Measurements from ENCODE around the gene PRPS2.

The PRPS2 gene

DNA sequence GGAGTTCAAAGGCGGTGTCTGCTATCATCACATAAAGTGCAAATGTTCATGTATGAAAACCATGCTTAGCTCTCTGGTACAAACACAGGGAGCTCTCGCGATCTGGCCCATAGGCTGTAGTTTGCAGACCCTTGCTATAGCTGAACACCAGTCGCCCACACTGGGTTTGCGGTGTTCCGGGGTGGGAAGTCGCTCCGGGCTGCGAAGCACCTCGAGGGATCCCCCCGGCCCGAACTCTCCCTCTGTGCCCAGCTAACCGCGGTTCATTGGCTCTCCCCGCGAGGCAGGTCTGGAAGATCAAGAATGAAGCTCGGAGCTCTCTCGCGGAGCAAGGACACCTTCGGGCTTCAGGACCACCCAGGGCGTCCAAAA lies 341 bp upstream of the PRPS2 start:
- Mint-ChIP-seq H3K4me1 (peaks cover 12 to 15% of the 10 kb centered on the region in 2 donors), H3K36me3 (peaks cover 0 to 13% of the 10 kb centered on the region in 2 donors), H3K4me3 (peak overlapping the region; percentile 88 to 89), H3K9me3 (no peaks in the 10 kb centered on the region), H3K27me3 (peaks cover 0 to 21% of the 10 kb centered on the region in 2 donors), H3K27ac (peak overlapping the region; percentile 87)
- DNase-seq: no peak
- peak; percentile 38 to 45 for ATAC-seq (replicated peaks)

- Mint-ChIP-seq H3K36me3 (peaks cover 1 to 13% of the 10 kb centered on the region in 2 donors), H3K27me3 (peaks cover 0 to 21% of the 10 kb centered on the region in 2 donors), H3K4me3 (peak overlapping the region; percentile 76 to 80), H3K4me1 (peaks cover 12 to 15% of the 10 kb centered on the region in 2 donors), H3K9me3 (no peaks in the 10 kb centered on the region), H3K27ac (peak overlapping the region; percentile 37)
- DNase-seq (no peak), ATAC-seq (replicated peaks) (no peak)
These were observed 1.5 kb downstream of the PRPS2 start for GRCh38 chrX:12792711-12793110.

DNA sequence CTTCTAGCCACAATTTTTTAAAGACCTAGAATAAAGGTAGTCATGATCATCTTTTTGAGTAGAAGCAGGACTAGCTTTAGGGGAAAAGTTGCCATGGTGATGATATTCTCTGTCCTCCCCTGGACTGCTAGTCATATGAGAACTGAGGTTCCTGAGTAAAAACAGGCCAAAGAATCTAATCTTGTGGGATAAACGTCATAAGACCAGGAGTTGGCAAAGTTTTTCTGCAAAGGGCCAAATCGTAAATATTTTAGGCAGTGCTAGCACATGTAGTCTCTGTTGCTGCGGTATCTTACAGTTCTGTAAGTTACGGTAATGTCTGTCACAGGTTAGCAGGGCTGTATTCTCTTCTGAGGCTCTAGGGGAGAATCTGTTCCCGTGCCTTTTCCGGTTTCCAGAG lies 3.4 kb downstream of the PRPS2 start:
- Mint-ChIP-seq H3K36me3 (peaks cover 6 to 19% of the 10 kb centered on the region in 2 donors), H3K27ac (peak overlapping the region; percentile 20), H3K4me1 (peaks cover 12 to 15% of the 10 kb centered on the region in 2 donors), H3K27me3 (peaks cover 0 to 16% of the 10 kb centered on the region in 2 donors), H3K4me3 (no peak overlapping the region), H3K9me3 (no peaks in the 10 kb centered on the region)
- DNase-seq (no peak), ATAC-seq (replicated peaks) (no peak)

- Mint-ChIP-seq H3K27ac (no peak overlapping the region), H3K4me1 (peaks cover 3 to 9% of the 10 kb centered on the region in 2 donors), H3K36me3 (peaks cover 16 to 33% of the 10 kb centered on the region in 2 donors), H3K4me3 (no peak overlapping the region), H3K9me3 (no peaks in the 10 kb centered on the region), H3K27me3 (no peaks in the 10 kb centered on the region)
- no peak for ATAC-seq (replicated peaks)
- DNase-seq: no peak
These were observed 7.4 kb downstream of the PRPS2 start for GRCh38 chrX:12798601-12799000.

DNA sequence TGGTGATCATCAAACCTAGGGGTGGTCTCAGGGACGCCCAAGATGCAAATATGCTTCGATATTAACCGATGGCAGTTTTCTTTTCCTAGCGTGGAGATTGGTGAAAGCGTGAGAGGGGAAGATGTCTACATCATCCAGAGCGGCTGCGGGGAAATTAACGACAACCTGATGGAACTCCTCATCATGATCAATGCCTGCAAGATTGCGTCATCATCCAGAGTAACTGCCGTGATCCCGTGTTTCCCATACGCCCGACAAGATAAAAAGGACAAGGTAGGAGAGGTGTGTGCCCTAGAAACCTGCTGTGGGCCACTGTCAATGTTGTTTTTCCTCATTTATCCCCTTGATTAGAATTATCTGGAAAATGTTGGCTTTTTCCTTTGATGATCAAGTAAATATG lies 7.9 kb downstream of the PRPS2 start:
- no peak overlapping the region for H3K27ac Mint-ChIP-seq
- H3K36me3 Mint-ChIP-seq: peaks cover 16 to 33% of the 10 kb centered on the region in 2 donors
- DNase-seq: no peak
- H3K4me3 Mint-ChIP-seq: no peak overlapping the region
- H3K9me3 Mint-ChIP-seq: no peaks in the 10 kb centered on the region
- no peak for ATAC-seq (replicated peaks)
- no peaks in the 10 kb centered on the region for H3K27me3 Mint-ChIP-seq
- H3K4me1 Mint-ChIP-seq: peaks cover 2 to 9% of the 10 kb centered on the region in 2 donors

GRCh38 chrX:12802741-12803140 lies 11.5 kb downstream of the PRPS2 start:
- Mint-ChIP-seq H3K36me3 (peaks cover 21 to 30% of the 10 kb centered on the region in 2 donors), H3K4me1 (peaks cover 0 to 2% of the 10 kb centered on the region in 2 donors), H3K27ac (no peak overlapping the region), H3K9me3 (no peaks in the 10 kb centered on the region), H3K27me3 (peaks cover 0 to 3% of the 10 kb centered on the region in 2 donors), H3K4me3 (no peak overlapping the region)
- DNase-seq: no peak
- ATAC-seq (replicated peaks): no peak

- H3K27me3 Mint-ChIP-seq: peaks cover 0 to 3% of the 10 kb centered on the region in 2 donors
- no peak for DNase-seq
- no peaks in the 10 kb centered on the region for H3K9me3 Mint-ChIP-seq
- no peak overlapping the region for H3K27ac Mint-ChIP-seq
- ATAC-seq (replicated peaks): no peak
- H3K4me3 Mint-ChIP-seq: no peak overlapping the region
- peaks cover 0 to 2% of the 10 kb centered on the region in 2 donors for H3K4me1 Mint-ChIP-seq
- peaks cover 19 to 24% of the 10 kb centered on the region in 2 donors for H3K36me3 Mint-ChIP-seq
These were observed 13.4 kb downstream of the PRPS2 start for GRCh38 chrX:12804655-12805054.

DNA sequence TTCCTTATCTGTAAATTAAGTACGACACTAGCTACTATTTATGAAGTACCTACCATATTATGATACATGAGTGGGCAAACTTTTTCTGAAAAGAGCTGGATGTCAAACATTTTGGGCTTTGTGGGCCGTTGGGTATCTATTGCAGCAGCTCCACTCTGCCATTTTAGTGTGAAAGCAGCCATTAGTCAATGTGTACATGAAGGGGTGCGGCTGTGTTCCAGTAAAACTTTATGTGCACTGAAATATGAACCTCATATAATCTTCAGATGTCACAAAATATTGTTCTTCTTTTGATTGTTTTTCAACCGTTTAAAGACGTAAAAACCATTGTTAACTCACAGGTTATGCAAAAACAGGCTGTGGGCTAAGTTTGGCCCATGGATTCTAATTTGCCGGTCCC lies 14.1 kb downstream of the PRPS2 start:
- H3K9me3 Mint-ChIP-seq: no peaks in the 10 kb centered on the region
- no peak overlapping the region for H3K27ac Mint-ChIP-seq
- peaks cover 0 to 3% of the 10 kb centered on the region in 2 donors for H3K27me3 Mint-ChIP-seq
- ATAC-seq (replicated peaks): no peak
- H3K36me3 Mint-ChIP-seq: peaks cover 19% of the 10 kb centered on the region in 2 donors
- no peak for DNase-seq
- no peak overlapping the region for H3K4me3 Mint-ChIP-seq
- peaks cover under 1 to 2% of the 10 kb centered on the region in 2 donors for H3K4me1 Mint-ChIP-seq

DNA sequence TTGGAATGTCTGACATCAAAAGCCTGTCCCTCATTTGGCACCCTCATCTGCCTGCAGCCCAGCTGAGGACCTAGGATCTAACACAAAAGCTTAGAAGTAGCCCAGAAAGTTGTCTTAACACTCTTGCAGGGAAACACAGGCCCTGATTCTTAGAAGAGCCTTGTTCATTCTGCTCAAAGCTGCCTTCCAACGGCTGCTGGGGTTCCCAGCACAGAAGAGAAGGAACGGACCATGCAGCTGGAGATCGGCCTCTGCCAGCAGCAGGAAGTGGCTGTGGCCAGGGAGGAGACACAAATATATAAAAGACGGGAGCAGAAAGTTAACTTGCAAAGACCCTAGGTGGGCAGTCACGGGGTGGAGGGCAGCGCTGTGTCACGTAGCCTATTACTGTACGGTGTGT lies 20.4 kb downstream of the PRPS2 start:
- DNase-seq: no peak
- no peak for ATAC-seq (replicated peaks)
- Mint-ChIP-seq H3K27me3 (peaks cover 0 to 10% of the 10 kb centered on the region in 2 donors), H3K4me1 (peaks cover 1 to 13% of the 10 kb centered on the region in 2 donors), H3K36me3 (peaks cover 7 to 9% of the 10 kb centered on the region in 2 donors), H3K27ac (no peak overlapping the region), H3K4me3 (no peak overlapping the region), H3K9me3 (no peaks in the 10 kb centered on the region)

DNA sequence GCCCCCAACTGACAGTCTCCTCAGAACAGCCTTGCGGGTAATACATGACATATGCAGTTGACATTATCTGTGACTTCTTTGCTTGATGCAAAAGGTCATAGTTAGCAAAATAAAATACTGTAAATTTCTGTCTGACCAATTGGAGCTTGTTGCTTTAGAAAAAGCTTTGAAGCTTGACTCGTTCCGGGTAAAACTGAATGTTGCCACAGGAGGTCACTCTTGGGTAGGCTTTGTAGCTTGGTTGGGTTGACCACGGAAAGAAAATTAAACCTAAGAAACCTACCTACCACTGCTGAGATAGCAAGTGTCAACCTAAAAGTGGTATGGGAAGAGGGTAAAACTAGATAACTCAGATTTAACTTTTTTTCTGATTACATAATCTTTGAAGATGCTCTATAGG lies 23.2 kb downstream of the PRPS2 start:
- H3K36me3 Mint-ChIP-seq: peaks cover 5 to 17% of the 10 kb centered on the region in 2 donors
- peaks cover 1 to 13% of the 10 kb centered on the region in 2 donors for H3K4me1 Mint-ChIP-seq
- no peak overlapping the region for H3K27ac Mint-ChIP-seq
- no peak overlapping the region for H3K4me3 Mint-ChIP-seq
- peaks cover 0 to 10% of the 10 kb centered on the region in 2 donors for H3K27me3 Mint-ChIP-seq
- peak; percentile 60 to 73 for ATAC-seq (replicated peaks)
- DNase-seq: peak; percentile 21
- no peaks in the 10 kb centered on the region for H3K9me3 Mint-ChIP-seq

- no peaks in the 10 kb centered on the region for H3K9me3 Mint-ChIP-seq
- H3K36me3 Mint-ChIP-seq: peaks cover 4 to 22% of the 10 kb centered on the region in 2 donors
- peaks cover 0 to 4% of the 10 kb centered on the region in 2 donors for H3K4me1 Mint-ChIP-seq
These were observed 26.3 kb downstream of the PRPS2 start for GRCh38 chrX:12817528-12817927.

DNA sequence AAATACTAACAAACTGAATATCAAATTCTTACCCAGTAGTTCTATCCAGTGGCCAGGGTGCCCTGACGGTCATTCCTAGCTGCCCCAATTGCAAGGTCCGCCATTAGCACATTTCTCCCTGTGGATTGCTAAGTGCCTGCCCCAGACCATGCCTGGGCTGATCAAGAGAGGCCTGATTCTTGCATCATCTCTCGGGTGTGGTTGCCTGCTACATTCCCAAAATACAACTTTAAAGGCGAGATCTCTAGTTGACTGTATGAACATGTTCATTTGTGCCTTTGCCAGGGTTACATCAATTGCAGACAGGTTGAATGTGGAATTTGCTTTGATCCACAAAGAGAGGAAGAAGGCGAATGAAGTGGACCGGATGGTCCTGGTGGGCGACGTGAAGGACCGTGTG lies 28.0 kb downstream of the PRPS2 start:
- Mint-ChIP-seq H3K4me3 (no peak overlapping the region), H3K27me3 (no peaks in the 10 kb centered on the region), H3K9me3 (no peaks in the 10 kb centered on the region), H3K4me1 (peaks cover 0 to 2% of the 10 kb centered on the region in 2 donors), H3K27ac (no peak overlapping the region), H3K36me3 (peaks cover 4 to 24% of the 10 kb centered on the region in 2 donors)
- no peak for ATAC-seq (replicated peaks)
- no peak for DNase-seq

More at GRCh38 chrX:12817528-12817927, 26.3 kb downstream of the PRPS2 start:
- no peak overlapping the region for H3K4me3 Mint-ChIP-seq
- H3K27ac Mint-ChIP-seq: no peak overlapping the region
- ATAC-seq (replicated peaks) (no peak), DNase-seq (no peak)
- H3K27me3 Mint-ChIP-seq: no peaks in the 10 kb centered on the region

DNA sequence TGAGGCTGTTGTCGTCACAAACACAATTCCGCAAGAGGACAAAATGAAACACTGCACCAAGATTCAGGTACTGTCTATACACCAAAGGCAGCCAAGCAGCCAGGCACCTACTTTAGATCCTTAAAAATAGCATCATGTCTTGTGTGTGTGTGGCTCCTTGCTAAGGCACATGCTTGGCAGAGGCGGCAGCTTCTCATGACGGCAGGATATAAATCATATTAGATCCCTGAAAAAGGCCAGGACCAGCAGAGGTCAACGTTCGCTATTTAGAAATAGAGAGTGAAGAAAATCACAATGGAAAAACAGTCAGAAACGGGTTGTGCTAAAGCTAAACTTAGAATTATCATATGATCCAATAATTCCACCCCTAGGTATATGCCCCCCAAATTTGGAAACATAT lies 29.5 kb downstream of the PRPS2 start:
- Mint-ChIP-seq H3K27ac (no peak overlapping the region), H3K9me3 (no peaks in the 10 kb centered on the region), H3K27me3 (no peaks in the 10 kb centered on the region), H3K36me3 (peaks cover 12 to 33% of the 10 kb centered on the region in 2 donors), H3K4me1 (no peaks in the 10 kb centered on the region), H3K4me3 (no peak overlapping the region)
- ATAC-seq (replicated peaks): no peak
- DNase-seq: no peak

DNA sequence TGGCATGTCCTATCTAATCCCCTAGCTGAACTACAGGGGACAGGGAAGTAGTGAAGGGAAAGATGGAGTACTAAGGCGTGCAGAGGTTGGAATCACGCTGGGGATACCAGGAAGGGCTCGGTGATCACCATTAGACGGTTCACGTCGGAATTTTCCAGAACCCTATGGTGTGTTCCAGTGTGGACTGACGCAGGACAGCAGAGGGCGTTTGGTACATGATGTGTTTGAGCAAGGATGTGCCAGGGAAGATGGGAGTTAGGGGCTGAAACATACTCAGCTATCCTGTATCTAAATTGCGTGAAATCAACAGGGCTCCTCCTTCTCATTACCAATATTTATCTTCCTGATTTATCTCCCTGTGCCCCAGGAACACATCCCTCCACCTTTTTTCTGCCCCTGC lies 33.7 kb downstream of the PRPS2 start:
- Mint-ChIP-seq H3K27me3 (no peaks in the 10 kb centered on the region), H3K36me3 (peaks cover 10 to 24% of the 10 kb centered on the region in 2 donors), H3K4me1 (no peaks in the 10 kb centered on the region), H3K9me3 (no peaks in the 10 kb centered on the region), H3K27ac (no peak overlapping the region), H3K4me3 (no peak overlapping the region)
- DNase-seq: no peak
- ATAC-seq (replicated peaks): no peak

- ATAC-seq (replicated peaks): no peak
- Mint-ChIP-seq H3K9me3 (no peaks in the 10 kb centered on the region), H3K4me1 (no peaks in the 10 kb centered on the region), H3K36me3 (peaks cover 10 to 19% of the 10 kb centered on the region in 2 donors), H3K27ac (no peak overlapping the region), H3K27me3 (no peaks in the 10 kb centered on the region), H3K4me3 (no peak overlapping the region)
- DNase-seq: no peak
These were observed 34.6 kb downstream of the PRPS2 start for GRCh38 chrX:12825801-12826200.
